OCI-LY7 (cell line): ENCODE measurements around the gene CMAS.

ENCODE experiments used
- EZH2phosphoT487 ChIP-seq: fragments of 200-600 bp; sonication (generic); IDR thresholded peaks from 2 replicates; pipeline ENCODE4 v1.6.1; 2018; ENCODE audit warnings: low read depth, borderline replicate concordance, mild to moderate bottlenecking, mixed run types, antibody characterized with exemption, low read length, moderate library complexity, mixed read lengths
- TF ChIP-seq, protein P1 (sequence below): fragments of 200-600 bp; sonication (generic); conservative IDR thresholded peaks from 2 replicates; pipeline ENCODE4 v1.5.1; 2014; ENCODE audit warnings: mild to moderate bottlenecking, antibody characterized with exemption, low read length, moderate library complexity, mixed read lengths

DNA sequence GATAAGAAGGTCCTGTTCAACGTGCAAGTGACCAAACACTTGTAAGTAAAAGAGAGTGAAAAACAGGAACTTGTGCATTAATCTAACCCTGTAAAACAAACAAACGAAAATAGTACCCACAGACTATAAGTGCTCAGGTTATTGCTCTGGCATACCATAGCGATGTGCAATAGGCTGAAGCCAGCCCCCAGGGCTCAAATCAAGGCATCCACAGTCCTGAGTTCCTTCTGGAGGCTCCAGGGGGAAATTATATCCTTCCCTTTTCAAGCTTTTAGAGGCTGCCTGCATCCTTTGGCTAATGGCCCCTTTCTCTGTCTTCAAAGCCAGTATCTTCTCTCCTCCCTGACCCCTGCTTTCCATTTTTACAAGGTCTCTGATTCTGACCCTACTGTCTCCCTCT, 8.1 kb upstream of the CMAS start:
- TF ChIP-seq, protein P1, sequence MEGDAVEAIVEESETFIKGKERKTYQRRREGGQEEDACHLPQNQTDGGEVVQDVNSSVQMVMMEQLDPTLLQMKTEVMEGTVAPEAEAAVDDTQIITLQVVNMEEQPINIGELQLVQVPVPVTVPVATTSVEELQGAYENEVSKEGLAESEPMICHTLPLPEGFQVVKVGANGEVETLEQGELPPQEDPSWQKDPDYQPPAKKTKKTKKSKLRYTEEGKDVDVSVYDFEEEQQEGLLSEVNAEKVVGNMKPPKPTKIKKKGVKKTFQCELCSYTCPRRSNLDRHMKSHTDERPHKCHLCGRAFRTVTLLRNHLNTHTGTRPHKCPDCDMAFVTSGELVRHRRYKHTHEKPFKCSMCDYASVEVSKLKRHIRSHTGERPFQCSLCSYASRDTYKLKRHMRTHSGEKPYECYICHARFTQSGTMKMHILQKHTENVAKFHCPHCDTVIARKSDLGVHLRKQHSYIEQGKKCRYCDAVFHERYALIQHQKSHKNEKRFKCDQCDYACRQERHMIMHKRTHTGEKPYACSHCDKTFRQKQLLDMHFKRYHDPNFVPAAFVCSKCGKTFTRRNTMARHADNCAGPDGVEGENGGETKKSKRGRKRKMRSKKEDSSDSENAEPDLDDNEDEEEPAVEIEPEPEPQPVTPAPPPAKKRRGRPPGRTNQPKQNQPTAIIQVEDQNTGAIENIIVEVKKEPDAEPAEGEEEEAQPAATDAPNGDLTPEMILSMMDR, result no peak
- TF ChIP-seq EZH2phosphoT487, result no peak
